HEK293 (cell line): ENCODE data around the gene OPRM1.

Source experiments
- CTCF ChIP-seq: fragments of 450-650 bp; formaldehyde crosslinking; IDR thresholded peaks from 2 replicates; pipeline ENCODE4 v1.5.1; 2016; ENCODE audit warnings: missing biosample characterization, missing genetic modification characterization
- FEZF1 ChIP-seq: fragments of 450-650 bp; formaldehyde crosslinking; IDR thresholded peaks from 2 replicates; pipeline ENCODE4 v1.5.1; 2016; ENCODE audit warnings: missing biosample characterization, missing genetic modification characterization
- HOXC10 ChIP-seq: sonication (generic); formaldehyde crosslinking; IDR thresholded peaks from 2 replicates; pipeline ENCODE4 v1.8.1; 2023; ENCODE audit warnings: mild to moderate bottlenecking, missing genetic modification reagents
- MZF1 ChIP-seq: fragments of 450-650 bp; formaldehyde crosslinking; IDR thresholded peaks from 2 replicates; pipeline ENCODE4 v1.5.1; 2017; ENCODE audit warnings: missing biosample characterization, missing genetic modification characterization, borderline replicate concordance
- RBAK ChIP-seq: fragments of 450-650 bp; formaldehyde crosslinking; IDR thresholded peaks from 2 replicates; pipeline ENCODE4 v1.5.1; 2016; ENCODE audit warnings: missing biosample characterization, missing genetic modification characterization
- TCF7L2 ChIP-seq: IDR thresholded peaks from 2 replicates; pipeline ENCODE4 v1.6.1; 2011; ENCODE audit warnings: low read depth, mild to moderate bottlenecking, inconsistent platforms, low read length, moderate library complexity, borderline replicate concordance
- YY1 ChIP-seq: fragments of 450-650 bp; formaldehyde crosslinking; IDR thresholded peaks from 2 replicates; pipeline ENCODE4 v1.5.1; 2018; ENCODE audit warnings: missing biosample characterization, missing genetic modification characterization
- ZNF169 ChIP-seq: fragments of 450-650 bp; formaldehyde crosslinking; IDR thresholded peaks from 2 replicates; pipeline ENCODE4 v1.5.1; 2016; ENCODE audit warnings: missing biosample characterization, missing genetic modification characterization
- ZNF366 ChIP-seq: fragments of 450-650 bp; formaldehyde crosslinking; conservative IDR thresholded peaks from 2 replicates; pipeline ENCODE4 v1.5.1; 2016; ENCODE audit warnings: missing biosample characterization, missing genetic modification characterization
- ZNF629 ChIP-seq: fragments of 450-650 bp; formaldehyde crosslinking; IDR thresholded peaks from 2 replicates; pipeline ENCODE4 v1.5.1; 2017; ENCODE audit warnings: missing biosample characterization, missing genetic modification characterization
- ZNF747 ChIP-seq: fragments of 450-650 bp; formaldehyde crosslinking; IDR thresholded peaks from 2 replicates; pipeline ENCODE4 v1.5.1; 2016; ENCODE audit warnings: missing biosample characterization, missing genetic modification characterization
- TF ChIP-seq, protein P1 (sequence below): fragments of 450-650 bp; formaldehyde crosslinking; IDR thresholded peaks from 2 replicates; pipeline ENCODE4 v1.5.1; 2016; ENCODE audit warnings: missing biosample characterization, missing genetic modification characterization, borderline replicate concordance

DNA sequence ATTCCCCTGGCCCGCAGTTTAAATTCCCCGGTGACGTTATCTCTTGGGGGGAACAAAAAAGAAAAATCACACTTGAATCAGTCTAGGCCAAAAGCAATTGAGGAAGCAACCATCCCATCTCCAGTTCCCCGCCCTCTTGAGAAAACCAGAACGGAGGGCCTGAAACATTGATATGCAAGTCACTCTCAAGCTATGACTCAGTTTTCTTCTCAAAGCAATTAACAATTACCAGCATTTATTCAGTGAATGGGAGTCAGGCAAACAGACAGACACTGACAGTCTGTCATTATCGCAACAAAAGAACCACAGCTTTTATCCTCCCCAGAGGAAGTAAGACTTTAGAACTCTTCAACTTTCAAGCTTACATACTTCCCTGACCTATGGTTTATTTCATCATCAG is 100.9 kb downstream of the OPRM1 start:
- TF ChIP-seq CTCF (tag by site-specific recombination), result no peak
- TF ChIP-seq FEZF1 (tag by site-specific recombination), result no peak
- no peak for TF ChIP-seq ZNF629 (tag by site-specific recombination)
- TF ChIP-seq MZF1 (tag by site-specific recombination), result no peak
- TF ChIP-seq ZNF169 (tag by site-specific recombination), result no peak
- no peak for TF ChIP-seq RBAK (tag by site-specific recombination)
- TF ChIP-seq TCF7L2, result no peak
- no peak for TF ChIP-seq ZNF747 (tag by site-specific recombination)
- no peak for TF ChIP-seq YY1
- TF ChIP-seq, protein P1, sequence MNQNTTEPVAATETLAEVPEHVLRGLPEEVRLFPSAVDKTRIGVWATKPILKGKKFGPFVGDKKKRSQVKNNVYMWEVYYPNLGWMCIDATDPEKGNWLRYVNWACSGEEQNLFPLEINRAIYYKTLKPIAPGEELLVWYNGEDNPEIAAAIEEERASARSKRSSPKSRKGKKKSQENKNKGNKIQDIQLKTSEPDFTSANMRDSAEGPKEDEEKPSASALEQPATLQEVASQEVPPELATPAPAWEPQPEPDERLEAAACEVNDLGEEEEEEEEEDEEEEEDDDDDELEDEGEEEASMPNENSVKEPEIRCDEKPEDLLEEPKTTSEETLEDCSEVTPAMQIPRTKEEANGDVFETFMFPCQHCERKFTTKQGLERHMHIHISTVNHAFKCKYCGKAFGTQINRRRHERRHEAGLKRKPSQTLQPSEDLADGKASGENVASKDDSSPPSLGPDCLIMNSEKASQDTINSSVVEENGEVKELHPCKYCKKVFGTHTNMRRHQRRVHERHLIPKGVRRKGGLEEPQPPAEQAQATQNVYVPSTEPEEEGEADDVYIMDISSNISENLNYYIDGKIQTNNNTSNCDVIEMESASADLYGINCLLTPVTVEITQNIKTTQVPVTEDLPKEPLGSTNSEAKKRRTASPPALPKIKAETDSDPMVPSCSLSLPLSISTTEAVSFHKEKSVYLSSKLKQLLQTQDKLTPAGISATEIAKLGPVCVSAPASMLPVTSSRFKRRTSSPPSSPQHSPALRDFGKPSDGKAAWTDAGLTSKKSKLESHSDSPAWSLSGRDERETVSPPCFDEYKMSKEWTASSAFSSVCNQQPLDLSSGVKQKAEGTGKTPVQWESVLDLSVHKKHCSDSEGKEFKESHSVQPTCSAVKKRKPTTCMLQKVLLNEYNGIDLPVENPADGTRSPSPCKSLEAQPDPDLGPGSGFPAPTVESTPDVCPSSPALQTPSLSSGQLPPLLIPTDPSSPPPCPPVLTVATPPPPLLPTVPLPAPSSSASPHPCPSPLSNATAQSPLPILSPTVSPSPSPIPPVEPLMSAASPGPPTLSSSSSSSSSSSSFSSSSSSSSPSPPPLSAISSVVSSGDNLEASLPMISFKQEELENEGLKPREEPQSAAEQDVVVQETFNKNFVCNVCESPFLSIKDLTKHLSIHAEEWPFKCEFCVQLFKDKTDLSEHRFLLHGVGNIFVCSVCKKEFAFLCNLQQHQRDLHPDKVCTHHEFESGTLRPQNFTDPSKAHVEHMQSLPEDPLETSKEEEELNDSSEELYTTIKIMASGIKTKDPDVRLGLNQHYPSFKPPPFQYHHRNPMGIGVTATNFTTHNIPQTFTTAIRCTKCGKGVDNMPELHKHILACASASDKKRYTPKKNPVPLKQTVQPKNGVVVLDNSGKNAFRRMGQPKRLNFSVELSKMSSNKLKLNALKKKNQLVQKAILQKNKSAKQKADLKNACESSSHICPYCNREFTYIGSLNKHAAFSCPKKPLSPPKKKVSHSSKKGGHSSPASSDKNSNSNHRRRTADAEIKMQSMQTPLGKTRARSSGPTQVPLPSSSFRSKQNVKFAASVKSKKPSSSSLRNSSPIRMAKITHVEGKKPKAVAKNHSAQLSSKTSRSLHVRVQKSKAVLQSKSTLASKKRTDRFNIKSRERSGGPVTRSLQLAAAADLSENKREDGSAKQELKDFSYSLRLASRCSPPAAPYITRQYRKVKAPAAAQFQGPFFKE (tag by site-specific recombination), result no peak
- TF ChIP-seq ZNF366, result no peak
- TF ChIP-seq HOXC10, result no peak
